NCI-H2029 (cell line): Measurements from ENCODE around the gene ROCK2.
A peak's percentile ranks its signal among the peaks of the same experiment; 100 is the strongest.
"Not testable (repeated sequence)": the region's sequence is repeated elsewhere in the genome, so short reads cannot be mapped to it uniquely, and the experiment has no call there.

Experiments
- DNase-seq: peaks from one replicate; lab custom pipeline; 2025; lab: John Stamatoyannopoulos, UW

The ROCK2 gene

DNA sequence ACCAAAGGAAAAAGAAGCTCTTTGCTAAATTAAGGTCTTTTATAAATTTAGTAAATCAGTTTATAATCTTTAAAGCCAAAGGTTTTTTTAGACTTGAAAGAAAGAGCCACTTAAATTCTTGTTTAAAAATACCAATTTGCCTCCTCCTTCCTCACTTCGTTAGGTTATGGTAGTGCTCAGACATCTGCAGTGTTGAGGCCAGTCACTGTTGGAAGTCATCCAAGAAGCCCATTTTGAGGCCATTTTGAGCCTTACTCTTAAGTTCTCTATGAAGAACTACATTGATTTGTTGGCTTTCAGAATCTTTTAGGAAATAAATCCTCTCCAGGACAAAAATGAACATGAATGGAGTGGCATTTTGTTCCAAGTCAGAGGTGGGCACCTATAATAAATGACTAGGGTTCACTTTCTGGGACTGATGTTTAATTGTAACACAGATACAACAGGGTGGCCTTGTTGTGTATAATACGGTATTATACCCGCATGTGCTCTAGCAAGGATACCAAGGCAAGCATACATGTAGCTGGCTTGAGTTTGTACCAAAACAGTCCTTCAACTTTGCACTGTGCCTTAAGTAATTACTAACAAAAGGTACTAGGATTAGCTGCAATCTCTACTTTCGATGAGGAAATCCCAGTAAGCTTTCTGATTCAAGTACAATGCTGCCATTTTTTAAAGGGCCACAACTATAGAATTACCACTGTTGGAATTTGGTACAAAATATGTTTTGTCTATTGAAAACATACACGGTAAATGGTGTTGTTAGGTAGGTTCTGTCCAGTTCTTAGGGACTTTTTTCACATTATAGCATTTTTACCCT is 166.4 kb downstream of the ROCK2 start:
- DNase-seq, result no peak

DNA sequence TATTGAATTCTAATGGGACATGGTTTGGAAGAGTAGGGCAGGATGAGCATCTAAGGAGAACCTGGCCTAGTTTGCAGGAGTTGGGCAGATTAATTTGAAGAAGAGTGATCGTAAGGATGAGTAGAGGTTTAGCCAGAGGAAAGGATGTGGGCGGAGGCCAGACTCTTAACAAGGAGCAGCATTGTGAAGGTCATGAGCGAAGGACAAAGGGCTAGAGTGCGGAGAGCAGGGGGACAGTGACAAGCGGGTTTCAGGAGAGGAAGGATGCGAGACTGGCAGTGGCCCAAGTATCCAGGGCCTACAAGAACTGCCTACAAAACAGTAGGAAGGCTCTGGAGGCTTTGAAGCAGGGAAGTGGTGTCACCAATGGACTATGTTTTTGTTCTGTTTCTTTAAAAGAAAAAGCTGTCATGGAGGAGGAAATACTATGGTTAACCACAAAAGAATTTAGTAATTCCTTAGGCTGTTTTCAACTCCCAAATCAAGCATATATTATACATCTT is 169.1 kb downstream of the ROCK2 start:
- no peak for DNase-seq

DNA sequence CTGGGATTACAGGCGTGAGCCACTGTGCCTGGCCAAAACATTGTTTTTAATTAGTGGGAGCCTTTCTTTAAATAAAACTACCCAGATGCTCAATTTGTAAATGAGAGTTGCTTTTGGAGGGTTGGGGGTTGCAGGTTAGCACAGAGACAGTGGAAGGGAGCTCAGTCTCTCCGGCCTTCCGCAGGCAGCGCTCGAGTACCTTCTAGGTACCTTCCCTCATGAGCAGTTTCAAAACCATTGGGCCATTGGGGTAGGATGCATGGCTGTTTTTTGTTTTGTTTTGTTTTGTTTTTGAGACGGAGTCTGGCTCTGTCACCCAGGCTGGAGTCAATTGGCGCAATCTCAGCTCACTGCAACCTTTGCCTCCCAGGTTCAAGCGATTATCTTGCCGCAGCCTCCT is 170.2 kb downstream of the ROCK2 start:
- no peak for DNase-seq

GRCh38 chr2:11169333-11169732 is 175.1 kb downstream of the ROCK2 start:
- peak; percentile 35 for DNase-seq

DNA sequence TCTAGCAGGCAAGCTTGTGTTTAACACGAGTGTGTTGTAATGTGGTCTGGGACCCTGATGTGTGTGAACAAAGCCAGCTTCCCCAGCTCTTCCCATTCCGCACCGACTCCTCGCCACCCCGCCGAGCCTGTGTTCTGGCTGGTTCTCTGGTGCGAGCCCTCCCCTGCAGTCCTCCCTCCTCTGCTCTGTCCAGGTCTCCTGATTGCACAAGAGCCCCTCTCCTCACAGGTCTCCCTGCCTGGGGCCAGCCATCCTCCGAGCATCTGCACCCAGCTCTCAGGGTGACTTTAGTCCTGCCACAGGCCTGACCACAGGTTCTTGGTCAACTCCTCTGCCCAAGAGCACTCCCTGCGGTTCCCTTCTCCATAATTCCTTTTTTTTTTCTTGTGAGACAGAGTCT is 175.9 kb downstream of the ROCK2 start:
- no peak for DNase-seq

DNA sequence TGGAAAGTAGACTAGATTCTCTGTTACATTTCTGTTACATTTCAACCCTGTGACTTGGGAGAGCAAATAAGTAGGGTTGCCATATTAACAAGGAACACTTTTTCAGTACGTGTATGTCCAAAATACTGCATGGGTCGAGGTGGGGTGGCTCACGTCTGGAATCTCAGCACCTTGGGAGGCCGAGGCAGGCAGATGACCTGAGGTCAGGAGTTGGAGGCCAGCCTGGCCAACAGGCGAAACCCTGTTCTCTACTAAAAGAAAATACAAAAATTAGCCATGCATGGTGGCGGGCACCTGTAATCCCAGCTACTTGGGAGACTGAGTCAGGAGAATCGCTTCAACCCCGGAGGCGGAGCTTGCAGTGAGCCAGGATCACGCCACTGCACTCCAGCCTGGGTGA is 178.0 kb downstream of the ROCK2 start:
- no peak for DNase-seq

GRCh38 chr2:11165046-11165445 is 179.4 kb downstream of the ROCK2 start:
- not testable (repeated sequence) for DNase-seq

GRCh38 chr2:11163439-11164317 is 180.8 kb downstream of the ROCK2 start:
- no peak for DNase-seq

DNA sequence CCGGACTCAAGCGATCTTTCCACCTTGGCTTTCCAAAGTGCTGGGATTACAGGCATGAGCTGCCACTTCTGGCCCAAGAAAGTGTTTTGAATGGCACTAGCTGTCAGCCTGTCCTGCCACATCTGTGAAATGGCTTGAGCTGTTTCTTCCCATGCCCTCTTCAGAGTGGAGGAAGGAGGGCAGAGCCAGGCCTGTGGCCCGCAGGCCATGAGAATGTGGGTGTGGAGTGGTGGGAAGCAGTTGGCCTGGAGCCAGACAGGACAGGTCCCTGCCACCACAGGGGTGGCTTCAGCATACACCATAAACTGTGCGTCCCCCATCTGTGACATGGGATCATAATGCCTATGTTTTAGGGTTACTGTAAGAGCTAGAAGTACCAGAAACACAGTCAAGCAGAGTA is 182.7 kb downstream of the ROCK2 start:
- DNase-seq, result no peak

- DNase-seq, result no peak
Measured at GRCh38 chr2:11160731-11161455, 183.5 kb downstream of the ROCK2 start.

- no peak for DNase-seq
Measured at GRCh38 chr2:11160256-11160655, 184.2 kb downstream of the ROCK2 start.

GRCh38 chr2:11159574-11160170 is 184.8 kb downstream of the ROCK2 start:
- DNase-seq, result no peak

DNA sequence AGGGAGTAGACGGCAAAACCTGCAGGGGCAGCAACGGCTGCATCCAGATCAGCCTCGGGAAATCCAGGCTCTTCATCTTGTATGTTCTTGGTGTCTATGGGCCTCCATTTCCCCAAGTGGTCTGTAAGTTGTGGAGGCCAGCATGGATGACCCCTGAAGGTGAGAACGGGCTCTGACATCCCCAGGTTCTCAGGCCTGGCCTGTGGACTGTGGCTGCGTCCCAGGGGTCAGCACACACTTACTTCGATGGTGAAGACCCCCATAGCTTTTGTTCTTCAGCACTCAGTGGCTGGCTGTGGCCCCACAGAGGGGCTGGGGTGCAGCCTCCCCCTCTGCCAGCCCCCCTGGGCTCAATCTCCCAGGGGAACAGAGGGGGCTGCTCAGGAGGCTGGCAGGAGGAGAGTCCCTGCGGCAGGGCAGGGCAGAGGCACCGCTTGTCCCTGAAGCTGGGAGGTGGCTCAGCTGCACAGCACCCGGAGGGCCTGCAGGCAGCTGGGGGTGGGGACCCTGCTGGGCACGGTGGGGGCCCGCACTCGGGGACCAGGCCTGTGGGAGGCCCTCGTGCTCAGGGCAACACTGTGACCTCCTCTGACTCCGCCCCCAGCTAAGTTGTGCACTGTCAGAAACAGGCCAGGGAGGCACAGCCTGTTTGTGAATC is 185.4 kb downstream of the ROCK2 start:
- DNase-seq, result no peak

DNA sequence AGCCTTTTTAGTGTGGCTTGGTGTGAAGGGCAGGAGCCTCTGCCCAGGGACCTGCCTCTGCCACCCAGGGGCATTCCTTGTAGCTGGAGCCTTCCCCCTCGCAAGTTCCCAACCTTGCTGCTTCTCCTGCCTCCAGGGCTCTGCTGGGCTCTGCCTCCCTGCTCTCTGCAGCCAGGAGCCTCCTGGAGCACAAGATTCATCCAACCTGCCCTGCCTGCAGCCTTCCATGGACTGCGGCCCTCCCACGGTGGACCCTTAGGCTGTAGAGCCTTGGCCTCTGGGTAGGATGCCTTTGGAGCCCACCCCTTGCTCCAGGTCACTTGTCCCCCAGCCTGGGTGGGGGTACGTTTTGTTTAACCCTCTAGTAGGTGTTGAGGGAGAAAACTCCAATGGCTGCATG is 186.7 kb downstream of the ROCK2 start:
- DNase-seq, result no peak

- DNase-seq, result no peak
Measured at GRCh38 chr2:11157296-11157695, 187.1 kb downstream of the ROCK2 start.

DNA sequence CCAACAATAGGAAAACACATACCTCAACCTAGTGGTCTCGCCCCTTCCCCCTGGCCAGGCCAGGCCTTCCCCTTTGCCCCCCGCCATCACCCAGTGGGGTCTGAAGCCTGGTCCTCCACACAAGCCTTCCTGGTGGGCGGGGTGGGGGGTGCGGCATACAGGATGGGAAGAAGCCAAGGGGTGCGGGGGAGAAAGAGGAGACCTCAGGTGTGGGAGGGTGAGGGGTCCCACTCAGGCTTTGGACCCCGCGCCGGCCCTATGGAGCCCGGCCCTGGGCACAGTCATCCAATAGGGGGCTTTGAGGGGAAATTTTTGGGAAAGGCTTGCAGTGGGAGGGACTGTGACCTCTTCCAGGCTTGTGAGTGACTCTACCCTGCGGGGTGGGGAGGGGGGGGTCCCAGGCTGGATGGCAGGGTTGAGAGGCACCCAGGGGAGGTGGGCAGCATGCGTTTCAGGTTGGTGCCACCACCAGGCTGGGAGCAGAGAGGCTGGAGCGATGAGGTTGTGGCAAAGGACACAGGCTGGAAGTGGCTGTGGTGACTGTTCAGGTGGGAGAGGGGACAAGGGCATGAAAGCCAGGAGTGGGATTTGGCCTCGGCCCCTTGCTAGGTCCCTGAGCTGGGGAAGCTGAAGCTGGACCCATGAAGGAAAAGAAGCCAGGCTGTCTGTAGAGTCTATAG is 187.9 kb downstream of the ROCK2 start:
- DNase-seq, result no peak

DNA sequence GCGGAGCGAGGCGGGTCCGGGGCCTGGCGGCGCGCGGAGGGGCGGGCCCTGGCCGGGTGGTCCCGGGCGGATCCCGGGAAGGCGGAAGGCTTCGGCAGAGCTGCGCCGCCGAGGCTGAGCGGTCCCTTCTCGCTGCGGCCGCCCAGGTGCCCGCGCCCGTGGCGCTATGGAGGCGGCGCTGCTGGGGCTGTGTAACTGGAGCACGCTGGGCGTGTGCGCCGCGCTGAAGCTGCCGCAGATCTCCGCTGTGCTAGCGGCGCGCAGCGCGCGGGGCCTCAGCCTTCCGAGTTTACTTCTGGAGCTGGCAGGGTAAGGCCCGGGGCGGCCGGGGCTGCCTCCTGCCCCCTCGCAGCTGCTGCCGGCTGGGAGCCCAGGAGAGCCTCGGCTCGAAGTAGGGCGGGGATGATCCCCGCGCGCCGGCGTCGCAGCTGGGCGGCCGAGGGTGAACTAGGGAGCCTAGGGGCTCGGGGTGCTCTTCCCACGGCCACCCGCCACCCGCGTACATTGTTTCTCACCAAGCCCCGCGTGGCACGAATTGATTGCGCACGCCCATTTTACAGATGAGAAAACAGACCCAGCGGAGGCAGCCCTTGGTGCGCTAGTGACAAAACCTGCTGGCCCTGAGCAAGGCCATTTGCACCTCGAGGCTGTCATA is 188.9 kb downstream of the ROCK2 start, which contains the start of gene SLC66A3:
TSS of gene SLC66A3 (plus strand) at position 87 of the 655 bp plus-strand sequence. CDS start at position 167, 80 bp downstream.
- peak; percentile 88 for DNase-seq

DNA sequence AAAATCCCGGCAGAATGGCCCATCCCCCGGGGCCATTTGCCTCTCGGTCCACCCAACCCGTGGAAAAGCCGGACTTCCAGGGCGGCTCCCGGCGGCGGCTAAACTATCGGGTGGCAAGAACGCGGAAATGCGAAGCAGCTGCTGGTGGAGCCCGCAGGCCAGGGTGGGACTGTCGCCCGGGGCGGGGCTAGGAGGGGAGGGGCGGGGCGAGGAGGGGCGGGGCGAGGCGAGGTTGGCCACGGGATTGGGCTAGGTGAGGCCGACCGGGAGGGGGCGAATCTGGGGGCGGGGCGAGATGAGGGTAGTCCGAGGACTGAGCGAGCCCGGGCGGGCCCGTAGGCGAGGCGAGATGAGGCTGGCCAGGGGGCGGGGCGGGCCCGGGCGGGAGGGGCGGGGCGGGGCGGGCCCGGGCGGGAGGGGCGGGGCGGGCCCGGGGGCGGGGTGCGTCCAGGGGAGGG is 189.5 kb downstream of the ROCK2 start:
- DNase-seq, result peak; percentile 94

GRCh38 chr2:11154016-11154922 is 190.2 kb downstream of the ROCK2 start:
- DNase-seq, result no peak
